HepG2 (cell line): ENCODE results near the gene PIP5KL1. TPM values are rescaled to one million over a fixed set of nuclear protein-coding genes. Genes with fewer than 3 reads are reported as not detected.
A peak's percentile ranks its signal among the peaks of the same experiment; 100 is the strongest.

Experiments used
- AHR ChIP-seq: IDR thresholded peaks from 2 replicates; pipeline ENCODE4 v1.6.1; 2018; ENCODE audit warnings: missing genetic modification reagents, missing compliant biosample characterization
- ARID5B ChIP-seq: IDR thresholded peaks from 2 replicates; pipeline ENCODE4 v1.4.0; 2020; ENCODE audit warnings: mild to moderate bottlenecking, missing genetic modification reagents
- ATF1 ChIP-seq: IDR thresholded peaks from 2 replicates; pipeline ENCODE4 v1.6.1; 2016; ENCODE audit warnings: mild to moderate bottlenecking, control low read depth
- ATM ChIP-seq: fragments of 450-650 bp; IDR thresholded peaks from 2 replicates; pipeline ENCODE4 v1.7.1; 2017; ENCODE audit warnings: mild to moderate bottlenecking, borderline replicate concordance
- ATRX ChIP-seq: sonication (generic); formaldehyde crosslinking; IDR thresholded peaks from 2 replicates; pipeline ENCODE4 v1.4.0; 2020; ENCODE audit warnings: missing genetic modification reagents, borderline replicate concordance
- DZIP1 ChIP-seq: sonication (generic); formaldehyde crosslinking; IDR thresholded peaks from 2 replicates; pipeline ENCODE4 v1.5.0; 2020; ENCODE audit warnings: mild to moderate bottlenecking, missing genetic modification reagents
- ELK4 ChIP-seq: sonication (generic); formaldehyde crosslinking; IDR thresholded peaks from 2 replicates; pipeline ENCODE4 v1.9.0; 2021; ENCODE audit warnings: missing genetic modification reagents, borderline replicate concordance
- ETV6 ChIP-seq: sonication (generic); formaldehyde crosslinking; conservative IDR thresholded peaks from 2 replicates; pipeline ENCODE4 v1.4.0; 2020; ENCODE audit warnings: missing genetic modification reagents
- FOXA3 ChIP-seq: IDR thresholded peaks from 2 replicates; pipeline ENCODE4 v1.6.1; 2016; ENCODE audit warnings: missing genetic modification reagents, missing compliant biosample characterization
- FOXP1 ChIP-seq, 2 experiments: fragments of 450-650 bp in 1 of 2; IDR thresholded peaks; 2 replicates each; pipeline ENCODE4 v1.6.1; 2017 to 2018; ENCODE audit warnings: antibody characterized with exemption in 1 of 2
- GTF3A ChIP-seq: sonication (generic); formaldehyde crosslinking; conservative IDR thresholded peaks from 2 replicates; pipeline ENCODE4 v1.4.0; 2020; ENCODE audit warnings: mild to moderate bottlenecking, missing genetic modification reagents
- HHEX ChIP-seq: IDR thresholded peaks from 2 replicates; pipeline ENCODE4 v1.6.1; 2016; ENCODE audit warnings: control low read depth
- LBX2 ChIP-seq: sonication (generic); formaldehyde crosslinking; IDR thresholded peaks from 2 replicates; pipeline ENCODE4 v1.5.0; 2020; ENCODE audit warnings: missing genetic modification reagents, mild to moderate bottlenecking, borderline replicate concordance
- MAFG ChIP-seq: sonication (generic); formaldehyde crosslinking; IDR thresholded peaks from 2 replicates; pipeline ENCODE4 v1.5.1; 2020; ENCODE audit warnings: mild to moderate bottlenecking, missing genetic modification reagents
- RORA ChIP-seq: sonication (generic); formaldehyde crosslinking; IDR thresholded peaks from 2 replicates; pipeline ENCODE4 v1.5.0; 2020; ENCODE audit warnings: mild to moderate bottlenecking, missing genetic modification reagents, moderate library complexity
- THRA ChIP-seq: sonication (generic); formaldehyde crosslinking; IDR thresholded peaks from 2 replicates; pipeline ENCODE4 v1.4.0; 2020; ENCODE audit warnings: missing genetic modification reagents, borderline replicate concordance
- TMF1 ChIP-seq: sonication (generic); formaldehyde crosslinking; IDR thresholded peaks from 2 replicates; pipeline ENCODE4 v1.8.1; 2022; ENCODE audit warnings: low read depth, missing genetic modification reagents
- ZNF329 ChIP-seq: sonication (generic); formaldehyde crosslinking; IDR thresholded peaks from 2 replicates; pipeline ENCODE4 v1.9.0; 2021; ENCODE audit warnings: low read depth, mild to moderate bottlenecking, missing genetic modification reagents
- ZNF709 ChIP-seq: sonication (generic); formaldehyde crosslinking; IDR thresholded peaks from 2 replicates; pipeline ENCODE4 v1.5.0; 2020; ENCODE audit warnings: mild to moderate bottlenecking, missing genetic modification reagents
- ZNF737 ChIP-seq: sonication (generic); formaldehyde crosslinking; IDR thresholded peaks from 2 replicates; pipeline ENCODE4 v1.5.0; 2020; ENCODE audit warnings: missing genetic modification reagents, mild to moderate bottlenecking, borderline replicate concordance
- ZZZ3 ChIP-seq: sonication (generic); formaldehyde crosslinking; IDR thresholded peaks from 2 replicates; pipeline ENCODE4 v1.4.0; 2020; ENCODE audit warnings: missing genetic modification reagents, mild to moderate bottlenecking, borderline replicate concordance
- polyA plus RNA-seq, 8 experiments: library from polyadenylated mRNA; depleted of rRNA in 3 of 8; stranded (reverse) in 7 of 8; unstranded in 1 of 8; fragments of >200 nt; fragmentation: Illumina TruSeq in 4 of 8; extraction: Trizol in 4 of 8; gene quantifications; 2 replicates each; pipeline versions ENCODE4 v1.2.1 to v1.2.3, GENCODE V29; 2011 to 2016; ENCODE audit warnings: low read depth in 4 of 8, missing spikeins in 1 of 8, mixed read lengths in 1 of 8; ENCODE audit not compliant: insufficient read depth in 1 of 8
- total RNA-seq, 5 experiments: library from RNA; depleted of rRNA; stranded (reverse); fragments of >200 nt; fragmentation: Illumina TruSeq; extraction: Trizol; gene quantifications; 2 replicates each; pipeline ENCODE4 v1.2.3, GENCODE V29; 2016; ENCODE audit warnings: low read depth in 1 of 5

Gene PIP5KL1
- total and polyA plus RNA-seq, 2 of the 13 experiments (the other 11 are each of a cell fraction or from before 2014, with no cell fraction given) = 0.20 to 0.49 TPM

- TF ChIP-seq ATM (no peak), ZZZ3 (CRISPR knock-in tag) (no peak), FOXA3 (CRISPR knock-in tag) (peak; percentile 94), ATF1 (no peak), ARID5B (CRISPR knock-in tag) (peak; percentile 76; the same call in 1 of the 2 replicates), RORA (CRISPR knock-in tag) (no peak), ETV6 (CRISPR knock-in tag) (no peak), ZNF709 (CRISPR knock-in tag) (no peak), AHR (no peak), FOXP1 (IDR thresholded peaks at IDR 0.05) (no peak), FOXP1 (CRISPR knock-in tag; IDR thresholded peaks at IDR 0.05) (peak; percentile 16; the same call in 1 of the 2 replicates), GTF3A (no peak), TMF1 (no peak), ELK4 (CRISPR knock-in tag) (no peak), LBX2 (no peak), HHEX (CRISPR knock-in tag) (no peak), ZNF737 (CRISPR knock-in tag) (no peak), ZNF329 (CRISPR knock-in tag) (no peak), ATRX (no peak), DZIP1 (CRISPR knock-in tag) (no peak), THRA (CRISPR knock-in tag) (0 out of 2 replicates have a peak, but pooled peaks have one; percentile 48), MAFG (no peak)
These were observed 24.9 kb upstream of the PIP5KL1 start (continued) for GRCh38 chr9:127955294-127956015.
